Pancreas (tissue), 10 donors: ENCODE results near the gene GRWD1. TPM values are rescaled to one million over a fixed set of nuclear protein-coding genes. Genes with fewer than 3 reads are reported as not detected.

Source experiments
- ATAC-seq, 4 donors: fragments of 200-7000 bp; cut with Tn5 transposase; one replicate each; pipeline versions ENCODE4 v1.8.0 to v1.9.1; 2020; ENCODE audit warnings: mild to moderate bottlenecking in 4 of 4, moderate library complexity in 4 of 4
- DNase-seq, 6 donors: peaks; one replicate each; pipeline ENCODE4 v3.0.0-alpha.2; 2020
- FAIRE-seq: peaks from 2 replicates; lab custom pipeline; 2012; peaks lifted over from hg19 to GRCh38; lab: Jason Lieb, UNC
- H3K27ac ChIP-seq, 4 donors: fragments of 200-600 bp; sonication (generic); 1 replicate in 3 of 4; 2 replicates in 1 of 4; pipeline versions ENCODE4 v1.5.0 to v1.8.0; 2020
- H3K27me3 ChIP-seq, 4 donors: fragments of 200-600 bp; one replicate each; pipeline ENCODE4 v1.8.0; 2021
- H3K36me3 ChIP-seq, 3 donors: fragments of 200-600 bp; sonication (generic) in 1 of 3; one replicate each; pipeline versions ENCODE4 v1.5.0 to v1.8.0; 2020 to 2021
- H3K4me1 ChIP-seq, 3 donors: fragments of 200-600 bp; one replicate each; pipeline ENCODE4 v1.8.0; 2021
- H3K4me3 ChIP-seq, 4 donors: fragments of 200-600 bp; sonication (generic) in 2 of 4; one replicate each; pipeline versions ENCODE4 v1.5.0 to v1.8.0; 2020 to 2021
- H3K9me3 ChIP-seq, 4 donors: fragments of 200-600 bp; one replicate each; pipeline ENCODE4 v1.8.0; 2021
- CTCF ChIP-seq, 4 donors: fragments of 200-600 bp; sonication (generic) in 3 of 4; IDR thresholded peaks; one replicate each; pipeline versions ENCODE4 v1.5.0 to v1.8.0; 2021; ENCODE audit warnings: antibody characterized with exemption in 4 of 4
- WGBS, 2 donors: extraction: QIAGEN DNeasy Blood & Tissue Kit; methylation state at CpG; one replicate each; pipeline ENCODE4 v1.1.7; 2013; 5-methylcytosine and 5-hydroxymethylcytosine counted together
- intact Hi-C, 3 donors: fragments of 100-400 bp; cut with DNase I; formaldehyde crosslinking; loops; one replicate each; pipeline versions ENCODE4 v1.11.1 to v1.14.2; 2022
- polyA plus RNA-seq, 2 donors: library from polyadenylated mRNA; stranded (reverse); fragments of 200-250 nt; gene quantifications; one replicate each; pipeline ENCODE4 v1.2.3, GENCODE V29; 2013
- total RNA-seq, 6 donors: library from RNA; stranded (reverse); fragmentation: NEBNext Ultra II Directional in 4 of 6; extraction: Animal tissue kit (Norgen Biotek cat#: 25700) in 4 of 6; gene quantifications; one replicate each; pipeline versions ENCODE4 v1.2.1 to v1.2.4, GENCODE V29; 2021 to 2023
- donor health status: healthy with polysubstance abuse.
- donor health status: DM: no; HTN: no; CAD: no; lungs with moderate emphysema.
- donor health status: DM: no; HTN: no; CAD: no.
- donor health status: control.
- donor health status: control.
- donor health status: Bipolar disorder and iron deficiency.
- donor health status: DM: yes; HTN: yes; CAD: no.
- donor health status: DM: no; HTN: no; CAD: no.
- donor health status: DM: no; HTN: no; CAD: no.
- donor health status: DM: yes; HTN: yes; CAD: no.

GRWD1 gene
- total and polyA plus RNA-seq, 8 donors, result 8.6 to 23.1 (median 16.2) TPM

GRCh38 chr19:48419158-48419920, 26.4 kb upstream of the GRWD1 start:
- Histone ChIP-seq H3K36me3 (no peaks in the 10 kb centered on the region), H3K4me1 (no peaks in the 10 kb centered on the region), H3K27ac (no peak overlapping the region), H3K9me3 (no peaks in the 10 kb centered on the region), H3K4me3 (no peak overlapping the region), H3K27me3 (no peaks in the 10 kb centered on the region)
- WGBS, 2 donors, result 69 to 70% methylated on average over 31 of the region's 31 CpGs
- DNase-seq, result peak in 1 of 6 donors; percentile 27
- no peak for FAIRE-seq
- TF ChIP-seq CTCF (IDR thresholded peaks at IDR 0.05), result no peak
- intact Hi-C loops, result no loop called here
- peak in 3 of 4 donors; percentile 33 to 55 (median 54) for ATAC-seq

GRCh38 chr19:48421548-48421947, 24.2 kb upstream of the GRWD1 start:
- Histone ChIP-seq H3K4me1 (no peaks in the 10 kb centered on the region), H3K36me3 (no peaks in the 10 kb centered on the region), H3K4me3 (no peak overlapping the region), H3K27ac (no peak overlapping the region), H3K27me3 (no peaks in the 10 kb centered on the region), H3K9me3 (no peaks in the 10 kb centered on the region)
- no peak for FAIRE-seq
- WGBS, 2 donors, result 62 to 69% methylated on average over 16 of the region's 16 CpGs
- no peak for DNase-seq
- TF ChIP-seq CTCF (IDR thresholded peaks at IDR 0.05), result no peak
- no peak for ATAC-seq
- intact Hi-C loops, result no loop called here

- H3K4me1 ChIP-seq, result no peaks in the 10 kb centered on the region
- ATAC-seq, result peak in 2 of 4 donors; percentile 56 to 76
- H3K9me3 ChIP-seq, result no peaks in the 10 kb centered on the region
- no peak for FAIRE-seq
- H3K36me3 ChIP-seq, result no peaks in the 10 kb centered on the region
- intact Hi-C loops, result no loop called here
- no peaks in the 10 kb centered on the region for H3K27me3 ChIP-seq
- no peak for TF ChIP-seq CTCF (IDR thresholded peaks at IDR 0.05)
- no peak overlapping the region for H3K4me3 ChIP-seq
- WGBS, 2 donors, result 45 to 52% methylated on average over 8 of the region's 8 CpGs
- DNase-seq, result peak in 1 of 6 donors; percentile 36
- H3K27ac ChIP-seq, result no peak overlapping the region
Measured at GRCh38 chr19:48424694-48425219, 21.0 kb upstream of the GRWD1 start.

GRCh38 chr19:48428670-48429069, 17.1 kb upstream of the GRWD1 start:
- no peaks in the 10 kb centered on the region for H3K4me1 ChIP-seq
- no peaks in the 10 kb centered on the region for H3K9me3 ChIP-seq
- intact Hi-C loops, result no loop called here
- ATAC-seq, result no peak
- H3K27ac ChIP-seq, result no peak overlapping the region
- DNase-seq, result no peak
- no peak for FAIRE-seq
- WGBS, 2 donors, result 70 to 93% methylated on average over 1 of the region's 1 CpG
- TF ChIP-seq CTCF (IDR thresholded peaks at IDR 0.05), result no peak
- H3K4me3 ChIP-seq, result no peak overlapping the region
- no peaks in the 10 kb centered on the region for H3K36me3 ChIP-seq
- no peaks in the 10 kb centered on the region for H3K27me3 ChIP-seq

GRCh38 chr19:48433337-48433736, 12.4 kb upstream of the GRWD1 start:
- Histone ChIP-seq H3K4me3 (no peak overlapping the region), H3K36me3 (no peaks in the 10 kb centered on the region), H3K4me1 (no peaks in the 10 kb centered on the region), H3K27me3 (no peaks in the 10 kb centered on the region), H3K9me3 (no peaks in the 10 kb centered on the region), H3K27ac (no peak overlapping the region)
- intact Hi-C loops, result no loop called here
- TF ChIP-seq CTCF (IDR thresholded peaks at IDR 0.05), result no peak
- DNase-seq, result no peak
- no peak for FAIRE-seq
- 75 to 82% methylated on average over 8 of the region's 8 CpGs for WGBS, 2 donors
- no peak for ATAC-seq
